ENCODE results near the gene ADAMTSL5. TPM values are rescaled to one million over a fixed set of nuclear protein-coding genes. Genes with fewer than 3 reads are reported as not detected.

ADAMTSL5 gene
- total RNA-seq, 1 experiment from 2014 or later = 0.86 TPM

Other genes starting within 250 kb of the ADAMTSL5 start
- gene CIRBP, start 243.7 kb downstream of the ADAMTSL5 start, total RNA-seq (2021) = 287 and 386 TPM in 2 replicates
- gene FAM174C, start 237.5 kb downstream of the ADAMTSL5 start, total RNA-seq (2021) = 69.4 and 88.6 TPM in 2 replicates
- 0.64 and 0.68 TPM in 2 replicates for gene EFNA2, start 227.1 kb downstream of the ADAMTSL5 start, total RNA-seq (2021)
- gene NDUFS7, start 129.1 kb downstream of the ADAMTSL5 start, total RNA-seq (2021) = 101 and 111 TPM in 2 replicates
- gene GAMT, start 111.5 kb downstream of the ADAMTSL5 start, total RNA-seq (2021) = 18.8 and 28.5 TPM in 2 replicates
- gene DAZAP1, start 105.4 kb downstream of the ADAMTSL5 start, total RNA-seq (2021) = 222 and 229 TPM in 2 replicates
- 1,685 and 1,696 TPM in 2 replicates for gene RPS15, start 74.6 kb downstream of the ADAMTSL5 start, total RNA-seq (2021)
- gene APC2, start 62.9 kb downstream of the ADAMTSL5 start, total RNA-seq (2021) = 1.3 and 1.9 TPM in 2 replicates
- 35.0 and 37.1 TPM in 2 replicates for gene C19orf25, start 33.8 kb downstream of the ADAMTSL5 start, total RNA-seq (2021)
- gene PCSK4, start 22.7 kb downstream of the ADAMTSL5 start, total RNA-seq (2021) = 7.2 and 11.1 TPM in 2 replicates
- gene REEP6, start 21.8 kb downstream of the ADAMTSL5 start, total RNA-seq (2021) = 4.7 and 6.8 TPM in 2 replicates
- gene PLK5, start 11.1 kb upstream of the ADAMTSL5 start, total RNA-seq (2021) = not detected in 2 replicates
- 60.0 and 65.4 TPM in 2 replicates for gene MEX3D, start 55.3 kb upstream of the ADAMTSL5 start, total RNA-seq (2021)
- 138 and 139 TPM in 2 replicates for gene MBD3, start 79.8 kb upstream of the ADAMTSL5 start, total RNA-seq (2021)
- 256 and 258 TPM in 2 replicates for gene UQCR11, start 92.4 kb upstream of the ADAMTSL5 start, total RNA-seq (2021)
- 333 and 361 TPM in 2 replicates for gene TCF3, start 139.6 kb upstream of the ADAMTSL5 start, total RNA-seq (2021)
- not detected in 2 replicates for gene ONECUT3, start 240.5 kb upstream of the ADAMTSL5 start, total RNA-seq (2021)

Measured in A673 (cell line).